Activated CD4-positive, alpha-beta T cell treated with anti-CD3 and anti-CD28 coated beads for 4 hours (primary cell): ENCODE data around the gene ELK4.

Experiments
- DNase-seq, 2 donors: peaks; one replicate each; pipeline ENCODE4 v3.0.0-alpha.2; 2020

ELK4 gene

DNA sequence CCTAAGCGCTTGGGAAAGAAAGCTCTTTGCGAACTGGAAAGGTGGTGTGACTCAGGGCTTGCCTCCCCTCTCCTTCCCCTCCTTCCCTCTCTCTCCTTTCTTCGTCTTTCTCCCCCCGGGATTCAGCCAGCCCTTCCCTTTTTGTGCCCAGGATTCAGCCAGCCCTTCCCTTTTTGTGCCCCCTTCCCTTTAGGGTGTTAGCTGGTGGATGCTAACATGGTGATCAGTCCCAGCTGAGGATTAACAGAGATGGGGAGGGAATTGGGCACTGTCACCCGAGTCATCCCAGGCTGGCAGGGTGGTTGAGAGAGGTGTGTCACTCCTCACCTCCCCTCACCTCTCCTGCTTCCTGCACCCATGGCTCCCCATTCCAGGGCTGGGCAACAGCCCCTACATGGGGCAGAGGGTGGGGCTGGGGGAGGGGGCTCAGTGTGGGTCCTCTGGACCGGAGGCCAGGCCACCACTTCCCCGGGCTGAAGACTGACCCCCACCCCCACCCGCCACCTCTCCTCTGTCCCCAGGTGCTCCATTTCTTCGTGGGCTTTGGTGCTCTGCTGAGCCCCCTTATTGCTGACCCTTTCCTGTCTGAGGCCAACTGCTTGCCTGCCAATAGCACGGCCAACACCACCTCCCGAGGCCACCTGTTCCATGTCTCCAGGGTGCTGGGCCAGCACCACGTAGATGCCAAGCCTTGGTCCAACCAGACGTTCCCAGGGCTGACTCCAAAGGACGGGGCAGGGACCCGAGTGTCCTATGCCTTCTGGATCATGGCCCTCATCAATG, 51.5 kb downstream of the ELK4 start:
- no peak for DNase-seq

DNA sequence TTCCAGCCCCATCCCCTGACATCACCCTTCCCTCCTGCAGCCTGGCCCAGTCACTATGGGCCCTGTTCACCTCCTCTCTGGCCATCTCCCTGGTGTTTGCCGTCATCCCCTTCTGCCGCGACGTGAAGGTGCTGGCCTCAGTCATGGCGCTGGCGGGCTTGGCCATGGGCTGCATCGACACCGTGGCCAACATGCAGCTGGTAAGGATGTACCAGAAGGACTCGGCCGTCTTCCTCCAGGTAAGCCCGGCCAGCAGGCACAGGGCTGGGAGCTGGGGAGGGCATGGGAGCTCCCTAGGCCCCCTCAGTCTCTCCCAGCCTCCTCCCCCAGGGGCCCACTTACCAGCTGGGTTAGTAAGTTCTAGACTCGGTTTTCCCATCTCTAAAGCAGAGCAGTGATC, 52.1 kb downstream of the ELK4 start:
- no peak for DNase-seq

DNA sequence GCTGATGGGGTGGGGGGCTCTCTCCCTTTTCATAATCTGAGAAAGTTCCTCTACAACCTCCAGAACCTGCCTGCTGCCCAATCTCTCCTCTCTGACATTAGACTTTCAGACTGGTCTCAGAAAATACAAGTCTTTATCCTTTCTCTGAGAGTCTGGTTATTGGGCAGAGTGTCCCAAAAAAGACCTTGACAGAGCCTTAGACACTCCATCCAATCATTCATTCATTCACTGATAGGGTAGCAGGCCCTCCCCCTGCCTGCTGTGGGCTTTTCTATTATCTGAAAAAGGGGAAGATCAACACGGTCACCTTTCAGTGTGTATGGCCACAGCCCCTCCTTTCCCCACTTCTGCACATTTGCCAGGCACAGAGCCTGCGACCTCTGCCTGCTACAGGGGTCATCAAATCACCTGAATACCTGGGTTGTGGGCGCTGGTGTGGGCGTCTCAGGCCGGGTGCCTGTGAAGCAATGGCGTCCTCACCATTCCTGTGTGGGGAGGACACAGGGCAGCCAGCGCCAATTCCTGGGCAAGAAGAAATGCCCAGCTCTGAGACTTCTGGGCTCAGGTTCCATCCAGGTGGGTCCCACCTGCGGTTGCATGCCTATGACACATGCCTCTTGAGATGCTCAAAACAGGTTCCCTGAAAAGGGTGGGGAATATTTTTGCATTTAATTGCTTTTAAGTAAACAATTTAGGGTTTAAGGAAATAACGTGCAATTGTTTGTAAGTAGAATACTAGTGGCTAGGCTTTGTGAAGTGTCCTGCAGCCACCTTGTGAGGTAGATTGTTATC, 52.8 kb downstream of the ELK4 start:
- no peak for DNase-seq

DNA sequence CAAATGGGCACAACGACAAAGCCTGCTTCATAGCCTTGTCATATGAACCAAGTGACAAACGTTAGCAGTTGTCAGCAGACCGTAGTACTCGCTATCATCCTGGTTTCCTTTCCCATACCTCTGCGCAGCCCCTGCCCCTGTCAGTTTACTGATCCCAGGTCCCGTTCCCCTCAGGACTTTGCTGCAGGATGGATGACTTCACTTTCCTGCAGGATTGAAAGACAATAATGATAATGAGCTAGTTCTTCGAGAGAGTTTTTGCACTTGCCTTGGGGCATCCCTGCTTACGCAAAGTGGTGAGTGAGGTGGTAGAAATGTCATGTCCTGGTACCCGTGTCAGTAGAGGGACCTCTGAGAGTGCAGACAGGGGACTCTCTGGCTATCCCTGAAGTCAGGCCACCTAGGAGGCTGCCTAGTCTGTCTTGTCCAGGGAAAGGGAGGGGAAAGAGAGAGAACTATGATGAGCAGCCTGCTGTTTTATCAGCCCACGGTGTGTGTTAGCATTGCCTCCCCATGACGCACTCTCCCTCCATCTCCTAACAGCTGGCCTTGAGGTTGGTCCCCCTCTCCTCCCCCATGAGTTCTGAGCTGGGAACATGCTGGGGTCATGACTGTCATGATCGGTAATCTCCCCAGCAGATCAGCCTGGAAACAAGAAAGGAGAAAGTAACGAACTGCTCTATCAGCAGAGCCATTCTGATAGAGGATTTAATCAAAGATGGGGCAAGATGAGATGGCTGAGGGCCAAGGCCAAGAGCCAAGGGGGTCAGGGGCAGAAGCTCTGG, 53.7 kb downstream of the ELK4 start:
- DNase-seq: no peak

GRCh38 chr1:205576805-205577761, 54.7 kb downstream of the ELK4 start:
- DNase-seq: no peak

DNA sequence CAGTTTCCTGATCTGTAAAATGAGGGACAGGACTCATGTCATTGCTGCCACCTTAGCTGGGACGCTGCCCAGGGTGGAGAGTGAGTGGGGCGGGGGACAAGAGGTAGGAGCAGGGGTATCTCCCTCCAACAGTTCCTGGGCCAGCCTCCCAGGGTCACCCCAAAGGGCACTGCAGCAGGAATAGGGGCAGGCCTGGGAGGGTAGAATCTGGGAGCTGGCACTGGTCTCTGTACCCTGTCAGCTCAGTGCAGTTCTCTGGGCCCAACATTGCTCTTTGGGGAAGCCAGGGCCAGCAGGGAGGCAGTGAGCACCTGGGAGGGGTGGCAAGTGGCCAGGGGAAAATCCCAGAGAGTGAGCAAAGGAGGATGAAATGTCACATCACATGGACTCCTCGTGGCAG, 55.8 kb downstream of the ELK4 start:
- DNase-seq: no peak

DNA sequence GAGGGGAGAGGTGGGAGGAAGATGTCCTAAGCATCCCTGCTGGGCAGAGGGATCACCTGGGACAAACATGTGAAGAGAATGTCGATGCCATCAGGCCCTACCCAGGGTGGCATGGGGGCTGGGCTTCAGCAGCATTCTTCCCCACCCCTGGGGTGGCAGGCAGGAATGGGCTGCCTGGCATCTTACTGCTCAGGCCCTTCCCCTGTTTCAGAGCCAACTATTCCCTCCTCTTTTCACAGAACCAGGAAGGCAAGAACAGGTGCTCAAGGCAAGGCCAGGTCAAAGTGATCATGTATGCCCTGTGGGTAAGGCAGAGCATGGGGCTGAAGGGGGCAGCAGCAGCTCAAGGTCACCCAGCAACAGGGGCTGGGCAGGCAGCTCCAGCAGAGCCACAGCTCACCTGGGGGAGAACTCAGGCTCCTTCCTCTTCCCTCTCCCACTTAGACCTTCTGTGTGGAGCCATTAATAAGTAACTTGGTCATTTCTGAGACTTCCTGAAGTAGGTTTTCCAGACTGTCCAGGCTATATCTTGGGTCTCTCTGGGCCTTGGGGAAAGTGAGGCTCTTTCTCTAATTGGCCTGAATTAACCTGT, 56.4 kb downstream of the ELK4 start:
- DNase-seq: no peak

DNA sequence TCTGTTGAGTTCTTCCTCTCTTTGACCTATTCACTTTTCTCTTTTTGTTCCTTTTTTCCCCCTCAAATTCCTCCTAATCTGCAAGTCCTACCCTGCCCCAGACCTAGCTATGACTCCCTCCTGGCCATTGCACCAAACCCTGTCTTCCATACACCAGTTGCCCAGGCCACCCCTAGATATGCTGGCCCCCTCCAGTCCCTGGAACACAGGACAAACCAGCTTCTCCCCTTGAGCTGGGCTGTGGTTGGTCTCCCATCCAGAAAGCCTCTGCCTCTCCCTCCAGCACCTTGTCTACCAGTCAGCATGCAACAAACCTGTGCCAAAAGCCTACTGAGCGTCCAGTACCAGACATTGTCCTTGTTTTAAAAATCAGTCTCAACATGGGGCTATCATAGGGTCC, 59.4 kb downstream of the ELK4 start:
- DNase-seq: no peak

DNA sequence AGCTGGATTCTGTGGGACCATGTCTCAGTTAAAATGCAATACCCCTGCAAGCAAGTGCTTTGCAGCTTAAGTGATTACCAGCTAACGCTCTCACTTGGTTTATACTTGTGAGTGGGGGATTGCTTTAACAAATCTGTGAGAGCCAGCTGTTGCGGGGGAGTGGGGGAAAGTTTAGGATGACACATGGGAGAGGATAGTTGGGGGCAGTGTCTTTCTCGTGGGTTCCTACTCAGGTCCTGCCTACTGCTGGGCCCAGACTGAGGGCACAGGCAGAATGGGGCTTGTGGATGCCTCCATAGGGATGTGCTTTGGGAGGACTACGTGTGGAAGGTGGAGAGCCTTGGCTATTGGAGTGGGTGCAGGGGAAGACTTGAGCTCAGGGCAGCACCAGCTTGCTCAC, 60.1 kb downstream of the ELK4 start:
- DNase-seq: no peak

DNA sequence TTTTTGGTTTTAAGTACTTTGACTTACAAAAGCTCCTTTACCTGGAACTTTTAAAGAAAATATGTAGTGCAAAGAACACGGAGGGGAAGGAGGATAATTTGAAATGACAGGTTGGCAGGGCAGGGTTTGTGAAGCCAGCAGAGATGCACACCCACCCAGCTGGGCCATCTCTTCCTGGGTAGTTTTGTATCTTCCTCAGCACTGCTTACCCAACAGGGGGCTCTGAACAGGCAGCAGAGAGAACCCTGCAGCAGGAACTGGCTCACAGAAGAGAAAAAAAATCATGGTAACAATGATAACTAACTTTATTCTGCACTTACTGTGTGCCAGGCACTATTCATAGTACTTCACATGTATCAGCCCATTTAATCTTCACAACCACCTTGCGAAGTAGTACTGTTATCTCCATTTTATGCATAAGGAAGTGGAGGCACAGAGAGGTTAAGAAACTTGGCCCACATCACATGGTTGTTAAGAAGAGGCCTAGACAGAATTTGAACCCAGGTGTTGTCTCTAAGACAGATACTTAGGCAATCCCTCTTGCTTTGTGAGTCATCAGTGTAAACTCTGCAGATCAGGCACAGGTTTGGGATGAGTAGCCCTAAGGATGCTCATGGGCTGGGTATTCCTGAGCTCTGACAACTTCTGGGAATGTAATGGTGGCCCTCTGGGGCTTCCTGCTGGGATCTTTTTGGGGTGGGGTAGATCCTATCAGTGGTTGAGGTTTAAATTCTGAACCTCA, 60.8 kb downstream of the ELK4 start:
- DNase-seq: no peak

DNA sequence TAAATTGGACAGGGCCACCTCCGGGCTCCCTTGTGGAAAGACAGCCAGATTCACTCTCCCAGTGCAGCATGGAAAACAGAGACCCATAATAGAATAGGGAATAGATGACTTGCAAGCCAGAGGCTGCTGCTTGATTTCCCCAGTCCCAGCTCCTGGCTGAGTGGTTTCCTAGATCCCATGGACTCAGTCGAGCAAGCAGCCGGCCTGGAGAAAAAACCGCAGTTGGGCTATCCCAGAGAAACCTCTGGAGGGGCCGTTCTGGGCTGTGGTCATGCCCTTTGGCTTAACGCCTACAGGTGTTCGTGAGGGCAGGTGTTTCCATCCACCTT, 61.7 kb downstream of the ELK4 start:
- DNase-seq: no peak

- no peak for DNase-seq
Observed at GRCh38 chr1:205569411-205570172, 62.2 kb downstream of the ELK4 start.

- DNase-seq: no peak
Observed at GRCh38 chr1:205568469-205569361, 63.1 kb downstream of the ELK4 start.

DNA sequence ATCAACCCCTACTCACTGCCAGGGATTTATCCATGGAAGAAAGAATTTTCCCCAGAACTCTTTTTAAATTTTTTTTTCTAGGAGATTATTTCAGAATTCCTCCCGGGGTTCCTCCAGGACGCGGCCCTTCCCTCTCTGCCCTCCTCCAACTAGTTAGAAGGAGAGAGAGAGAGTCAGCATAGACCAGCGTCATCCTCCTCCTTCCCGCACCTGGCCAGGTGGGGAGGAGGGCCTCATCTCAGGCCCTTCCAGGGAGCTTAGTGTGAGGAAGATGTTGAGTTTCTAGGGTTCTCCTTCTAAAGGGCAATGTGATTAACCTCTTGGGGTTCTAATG, 63.7 kb downstream of the ELK4 start:
- DNase-seq: no peak

GRCh38 chr1:205567716-205568115, 64.1 kb downstream of the ELK4 start:
- no peak for DNase-seq

DNA sequence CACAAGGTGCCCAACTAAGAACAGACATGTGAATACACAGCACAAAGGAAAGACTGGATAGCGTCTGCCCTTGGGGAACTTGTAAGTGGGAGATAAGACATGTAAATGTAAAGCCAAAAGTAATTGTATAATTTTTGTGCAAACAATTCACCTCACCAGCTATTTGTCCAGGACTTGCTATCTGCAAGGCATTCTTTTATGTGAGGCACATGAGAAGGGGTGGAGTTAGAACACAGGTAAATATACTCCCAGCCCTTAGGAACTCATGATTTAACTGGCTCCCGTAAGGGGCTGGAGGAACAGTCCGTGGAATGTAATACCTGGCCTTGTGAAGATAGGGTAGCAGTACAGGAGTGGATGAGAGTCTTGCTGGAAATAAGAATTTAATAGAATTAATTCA, 66.0 kb downstream of the ELK4 start:
- DNase-seq: no peak

DNA sequence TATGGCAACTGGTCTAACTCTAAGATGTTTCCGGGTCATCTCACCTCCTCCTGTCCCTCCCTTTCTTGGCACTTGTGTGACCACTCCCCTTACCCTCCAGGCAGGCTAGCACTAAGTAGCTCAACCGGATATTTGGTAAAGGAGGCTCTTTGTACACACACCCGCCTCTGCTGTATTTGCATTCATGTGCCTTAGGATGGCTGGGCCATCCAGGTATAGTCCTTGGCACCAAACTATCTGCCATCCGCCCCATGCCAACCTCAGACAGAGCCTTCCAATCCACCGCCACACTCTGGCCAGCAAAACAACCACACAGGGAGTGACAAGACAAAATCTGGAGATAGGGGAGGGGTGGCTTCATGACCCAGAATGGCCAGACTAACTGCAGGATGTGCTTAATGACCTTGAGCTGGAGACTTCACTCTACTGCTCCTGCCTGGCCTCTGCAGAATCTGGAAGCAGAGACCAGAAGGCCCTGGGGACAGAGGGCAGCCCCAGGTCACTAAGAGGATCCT, 67.8 kb downstream of the ELK4 start:
- no peak for DNase-seq

DNA sequence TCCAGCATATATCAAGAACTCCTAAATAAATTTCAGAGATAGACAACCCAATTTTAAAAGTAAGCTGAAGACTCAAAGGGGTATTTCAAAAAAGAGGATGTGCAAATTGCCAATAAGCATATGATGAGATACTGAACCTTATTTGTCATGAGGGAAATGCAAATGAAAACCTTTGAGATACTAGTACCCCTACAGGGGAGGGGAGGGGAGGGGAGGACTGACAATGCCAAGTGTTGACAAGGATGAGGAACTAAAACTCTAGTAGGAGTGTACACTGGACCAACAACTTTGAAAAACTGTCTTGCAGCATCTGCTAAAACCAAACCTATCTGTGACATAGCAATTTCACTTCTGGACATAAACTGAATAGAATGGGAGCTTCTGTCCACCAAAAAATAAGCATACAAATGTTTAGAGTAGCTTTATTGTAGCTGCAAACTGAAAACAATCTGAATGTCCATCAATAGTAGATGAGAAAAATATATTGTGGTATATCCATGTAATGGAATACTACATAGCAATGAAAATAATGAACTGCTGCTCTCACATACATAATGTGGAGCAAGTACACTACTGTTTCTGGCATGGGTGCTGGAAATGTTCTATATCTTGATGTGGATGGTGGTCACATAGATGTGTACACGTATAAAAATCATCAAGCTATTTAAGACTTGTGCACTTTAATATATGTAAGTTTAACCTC, 70.2 kb downstream of the ELK4 start:
- no peak for DNase-seq
